GM13977 (cell line): Measurements from ENCODE around the gene KCNS1.

ENCODE experiments used
- DNase-seq: peaks from one replicate; pipeline ENCODE4 v3.0.0; 2012; ENCODE audit warnings: low spot score
- in situ Hi-C: fragments of 300-500 bp; cut with MboI; formaldehyde crosslinking; loops from one replicate; pipeline ENCODE4 v1.12.0; 2022; ENCODE audit warnings: low sequenced_read_pairs, low pct_unique_long_range_greater_than_20kb, mixed read lengths, inconsistent platforms; ENCODE audit not compliant: unreplicated experiment
- TF ChIP-seq, protein P1 (sequence below): IDR thresholded peaks from 2 replicates; pipeline ENCODE4 v1.5.1; 2012; ENCODE audit warnings: mild to moderate bottlenecking, control low read depth; ENCODE audit not compliant: insufficient read depth; ENCODE audit errors: extremely low read depth, missing control alignments

Gene KCNS1

GRCh38 chr20:45092898-45093297 lies 8.0 kb downstream of the KCNS1 start:
- TF ChIP-seq, protein P1, sequence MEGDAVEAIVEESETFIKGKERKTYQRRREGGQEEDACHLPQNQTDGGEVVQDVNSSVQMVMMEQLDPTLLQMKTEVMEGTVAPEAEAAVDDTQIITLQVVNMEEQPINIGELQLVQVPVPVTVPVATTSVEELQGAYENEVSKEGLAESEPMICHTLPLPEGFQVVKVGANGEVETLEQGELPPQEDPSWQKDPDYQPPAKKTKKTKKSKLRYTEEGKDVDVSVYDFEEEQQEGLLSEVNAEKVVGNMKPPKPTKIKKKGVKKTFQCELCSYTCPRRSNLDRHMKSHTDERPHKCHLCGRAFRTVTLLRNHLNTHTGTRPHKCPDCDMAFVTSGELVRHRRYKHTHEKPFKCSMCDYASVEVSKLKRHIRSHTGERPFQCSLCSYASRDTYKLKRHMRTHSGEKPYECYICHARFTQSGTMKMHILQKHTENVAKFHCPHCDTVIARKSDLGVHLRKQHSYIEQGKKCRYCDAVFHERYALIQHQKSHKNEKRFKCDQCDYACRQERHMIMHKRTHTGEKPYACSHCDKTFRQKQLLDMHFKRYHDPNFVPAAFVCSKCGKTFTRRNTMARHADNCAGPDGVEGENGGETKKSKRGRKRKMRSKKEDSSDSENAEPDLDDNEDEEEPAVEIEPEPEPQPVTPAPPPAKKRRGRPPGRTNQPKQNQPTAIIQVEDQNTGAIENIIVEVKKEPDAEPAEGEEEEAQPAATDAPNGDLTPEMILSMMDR: no peak
- DNase-seq: no peak
- in situ Hi-C loops: loop anchor here (5.0 kb wide), 1 partner anchor 51 kb away; no protein-coding TSS in a partner anchor

GRCh38 chr20:45091366-45091765 lies 9.6 kb downstream of the KCNS1 start:
- TF ChIP-seq, protein P1: no peak
- in situ Hi-C loops: loop anchor here (5.0 kb wide), 1 partner anchor 49 kb away; no protein-coding TSS in a partner anchor
- no peak for DNase-seq

GRCh38 chr20:45090481-45090880 lies 10.4 kb downstream of the KCNS1 start:
- in situ Hi-C loops: loop anchor here (5.0 kb wide), 1 partner anchor 48 kb away; no protein-coding TSS in a partner anchor
- TF ChIP-seq, protein P1: no peak
- DNase-seq: no peak

DNA sequence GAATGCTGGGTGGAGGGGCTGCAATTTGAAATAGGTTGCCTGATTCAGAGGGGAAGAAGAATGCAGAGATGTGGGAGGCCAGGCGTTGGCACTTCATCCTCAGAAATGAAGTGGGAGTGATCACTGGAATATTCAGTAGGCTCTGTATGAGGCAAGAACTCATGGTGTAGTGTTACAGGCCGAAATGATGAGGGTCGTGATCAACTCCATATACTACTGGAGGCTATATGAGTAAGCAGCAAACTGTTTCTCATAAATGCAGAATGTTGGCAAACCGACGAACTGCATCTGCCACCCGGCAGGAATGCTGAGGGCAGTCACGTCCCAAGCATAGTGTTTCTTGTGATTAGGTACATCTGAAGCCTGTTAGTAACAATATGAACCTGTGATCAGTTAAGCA lies 12.7 kb downstream of the KCNS1 start:
- DNase-seq: no peak
- TF ChIP-seq, protein P1: no peak
- in situ Hi-C loops: no loop called here

- in situ Hi-C loops: no loop called here
These were observed 13.1 kb downstream of the KCNS1 start for GRCh38 chr20:45087814-45088213.

DNA sequence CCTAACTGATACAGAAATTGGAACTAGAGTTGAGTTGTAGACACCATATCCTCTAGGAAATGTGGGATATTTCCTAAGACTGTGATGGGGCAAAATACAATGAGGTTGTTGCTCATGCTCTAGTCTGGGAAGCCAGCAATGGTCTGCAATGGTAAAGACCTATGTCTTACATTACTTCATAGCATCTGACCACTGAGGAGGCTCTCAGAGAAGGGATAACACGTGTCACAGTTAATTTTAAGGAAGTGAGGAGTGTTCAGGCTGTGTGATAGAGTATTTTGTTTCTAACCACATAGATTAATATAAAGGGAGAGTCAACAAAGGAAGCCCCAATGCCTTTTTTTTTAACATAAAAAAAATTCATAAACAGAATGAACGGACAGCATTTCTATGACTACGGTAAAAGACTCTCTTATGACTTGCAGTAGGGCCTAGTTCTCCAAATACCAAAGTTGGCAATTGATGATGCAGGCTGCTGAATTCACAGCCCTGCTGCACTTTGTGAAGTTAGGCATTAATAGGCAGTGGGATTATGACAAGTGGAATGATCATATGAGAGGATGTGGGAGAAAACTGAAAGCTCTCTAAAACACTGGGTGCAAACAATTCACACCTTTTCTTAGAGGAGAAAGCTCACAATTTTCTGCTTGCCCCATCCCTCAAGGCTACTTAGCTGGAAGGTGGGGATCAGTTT lies 13.7 kb downstream of the KCNS1 start:
- in situ Hi-C loops: no loop called here
- TF ChIP-seq, protein P1: no peak
- DNase-seq: no peak

More at GRCh38 chr20:45087814-45088213, 13.1 kb downstream of the KCNS1 start:
- DNase-seq: no peak
- TF ChIP-seq, protein P1: no peak
